ENCODE measurements around the gene FRS3. TPM values are rescaled to one million over a fixed set of nuclear protein-coding genes. Genes with fewer than 3 reads are reported as not detected.
A peak's percentile ranks its signal among the peaks of the same experiment; 100 is the strongest.
"Not testable (repeated sequence)": the region's sequence is repeated elsewhere in the genome, so short reads cannot be mapped to it uniquely, and the experiment has no call there.

Gene FRS3
- total RNA-seq, 1 donor from 2014 or later = 3.4 TPM

GRCh38 chr6:41770381-41771057 lies 9.2 kb downstream of the FRS3 start:
- DNase-seq (ENCODE audit: extremely low read depth, low read depth, low spot score) = no peak

GRCh38 chr6:41769376-41769775 lies 10.3 kb downstream of the FRS3 start:
- DNase-seq (ENCODE audit: extremely low read depth, low read depth, low spot score) = no peak

GRCh38 chr6:41768545-41769308 lies 11.0 kb downstream of the FRS3 start:
- no peak for DNase-seq (ENCODE audit: extremely low read depth, low read depth, low spot score)

GRCh38 chr6:41767112-41767833 lies 12.4 kb downstream of the FRS3 start:
- no peak for DNase-seq (ENCODE audit: extremely low read depth, low read depth, low spot score)

- not testable (repeated sequence) for DNase-seq (ENCODE audit: extremely low read depth, low read depth, low spot score)
These were observed 13.5 kb downstream of the FRS3 start for GRCh38 chr6:41766043-41766664.

GRCh38 chr6:41763470-41763869 lies 16.2 kb downstream of the FRS3 start:
- DNase-seq (ENCODE audit: extremely low read depth, low read depth, low spot score) = peak; percentile 85

- no peak for DNase-seq (ENCODE audit: extremely low read depth, low read depth, low spot score)
These were observed 19.7 kb downstream of the FRS3 start for GRCh38 chr6:41759905-41760579.

GRCh38 chr6:41759106-41759904 lies 20.4 kb downstream of the FRS3 start:
- DNase-seq (ENCODE audit: extremely low read depth, low read depth, low spot score) = no peak

- DNase-seq (ENCODE audit: extremely low read depth, low read depth, low spot score) = no peak
These were observed 21.1 kb downstream of the FRS3 start for GRCh38 chr6:41758641-41759035.

- no peak for DNase-seq (ENCODE audit: extremely low read depth, low read depth, low spot score)
These were observed 21.6 kb downstream of the FRS3 start for GRCh38 chr6:41757931-41758640.

- no peak for DNase-seq (ENCODE audit: extremely low read depth, low read depth, low spot score)
These were observed 22.4 kb downstream of the FRS3 start for GRCh38 chr6:41757271-41757670.

- DNase-seq (ENCODE audit: extremely low read depth, low read depth, low spot score) = no peak
These were observed 23.3 kb downstream of the FRS3 start for GRCh38 chr6:41756354-41756753.

- no peak for DNase-seq (ENCODE audit: extremely low read depth, low read depth, low spot score)
These were observed 23.8 kb downstream of the FRS3 start for GRCh38 chr6:41755895-41756294.

- DNase-seq (ENCODE audit: extremely low read depth, low read depth, low spot score) = no peak
These were observed 29.3 kb downstream of the FRS3 start for GRCh38 chr6:41750374-41750773.

- DNase-seq (ENCODE audit: extremely low read depth, low read depth, low spot score) = no peak
These were observed 31.2 kb downstream of the FRS3 start for GRCh38 chr6:41748542-41748941.

GRCh38 chr6:41748102-41748477 lies 31.6 kb downstream of the FRS3 start:
- no peak for DNase-seq (ENCODE audit: extremely low read depth, low read depth, low spot score)

- no peak for DNase-seq (ENCODE audit: extremely low read depth, low read depth, low spot score)
These were observed 32.2 kb downstream of the FRS3 start, which contains the start of gene PGC for GRCh38 chr6:41747256-41748101. Gene PGC, minus strand, starts transcription at chr6:41747397. Its CDS starts 63 bp downstream, at chr6:41747334.

GRCh38 chr6:41746107-41746506 lies 33.6 kb downstream of the FRS3 start:
- DNase-seq (ENCODE audit: extremely low read depth, low read depth, low spot score) = no peak

Data from glomerular endothelial cell (primary cell).